Eye (tissue), 1 donor: ENCODE measurements around the gene SH3BP4.

Source experiments
- DNase-seq: peaks from one replicate; pipeline ENCODE4 v3.0.0-alpha.2; 2015

The SH3BP4 gene

DNA sequence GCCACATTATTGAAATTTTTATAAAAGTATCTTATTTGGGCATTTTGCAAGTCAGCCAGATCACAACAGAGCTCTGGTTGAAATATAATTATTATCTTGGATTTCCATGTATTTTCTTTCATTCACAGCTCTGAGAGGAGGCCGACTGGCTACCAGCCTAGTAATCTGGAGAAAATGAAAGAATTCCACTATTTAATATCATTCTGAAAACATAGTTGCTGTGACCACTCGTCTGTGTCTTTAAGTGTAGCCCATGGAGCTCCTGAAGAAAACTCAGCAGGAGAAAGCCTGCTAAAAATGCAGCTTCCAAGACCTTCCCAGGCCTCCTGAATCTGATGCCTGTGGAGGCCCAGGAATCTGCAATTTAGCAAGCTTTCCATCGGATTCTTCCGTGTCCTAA is 114.7 kb downstream of the SH3BP4 start:
- DNase-seq: peak; percentile 41

GRCh38 chr2:235066895-235067294 is 115.1 kb downstream of the SH3BP4 start:
- peak; percentile 90 for DNase-seq

- no peak for DNase-seq
These were observed 116.9 kb downstream of the SH3BP4 start for GRCh38 chr2:235068701-235069100.

- DNase-seq: no peak
These were observed 118.4 kb downstream of the SH3BP4 start for GRCh38 chr2:235070063-235070706.

- DNase-seq: peak; percentile 84
These were observed 122.1 kb downstream of the SH3BP4 start for GRCh38 chr2:235073868-235074413.

DNA sequence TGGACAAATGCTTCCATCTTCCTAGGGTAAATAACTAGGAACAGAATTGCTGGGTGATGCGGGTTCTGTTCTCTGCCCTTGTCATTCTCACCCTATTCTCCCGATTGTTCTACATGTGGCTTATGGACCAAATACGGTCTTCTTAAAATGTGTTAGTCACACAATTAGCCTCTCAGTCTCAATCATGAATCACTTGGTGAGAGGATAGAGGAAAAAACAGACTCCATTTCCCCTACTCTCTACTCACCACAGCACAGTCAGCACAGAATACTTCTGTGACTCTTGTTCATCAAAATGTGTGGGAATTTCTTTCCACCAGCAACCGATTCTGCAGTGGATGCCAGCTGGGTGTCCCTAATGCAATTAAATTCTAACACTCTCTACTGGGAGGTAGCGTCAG is 125.2 kb downstream of the SH3BP4 start:
- DNase-seq: no peak

- DNase-seq: no peak
These were observed 126.4 kb downstream of the SH3BP4 start for GRCh38 chr2:235078182-235078581.

DNA sequence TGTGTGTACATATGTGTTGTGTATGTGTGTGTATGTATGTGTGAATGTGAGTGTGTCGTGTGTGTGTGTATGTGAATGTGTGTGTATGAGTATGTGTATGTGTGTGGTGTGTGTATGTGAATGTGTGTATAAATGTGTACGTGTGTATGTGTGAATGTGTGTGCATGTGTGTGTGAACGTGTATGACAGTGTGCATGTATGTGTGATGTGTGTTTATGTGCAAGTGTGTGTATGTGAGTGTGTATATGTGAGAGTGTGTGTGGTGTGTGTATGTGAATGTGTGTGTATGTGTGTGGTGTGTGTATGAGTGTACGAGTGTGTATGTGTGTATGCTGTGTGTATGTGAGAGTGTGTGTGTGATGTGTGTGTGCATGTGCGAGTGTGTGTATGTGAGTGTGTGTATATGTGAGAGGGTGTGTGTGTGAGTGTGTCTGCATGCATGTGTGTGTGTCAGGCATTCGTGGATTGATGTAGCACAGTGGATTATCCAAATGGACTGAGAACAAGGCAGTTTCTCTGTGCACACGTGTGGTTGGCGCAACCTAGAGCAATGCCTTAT is 127.2 kb downstream of the SH3BP4 start:
- no peak for DNase-seq

GRCh38 chr2:235080101-235080500 is 128.3 kb downstream of the SH3BP4 start:
- no peak for DNase-seq

DNA sequence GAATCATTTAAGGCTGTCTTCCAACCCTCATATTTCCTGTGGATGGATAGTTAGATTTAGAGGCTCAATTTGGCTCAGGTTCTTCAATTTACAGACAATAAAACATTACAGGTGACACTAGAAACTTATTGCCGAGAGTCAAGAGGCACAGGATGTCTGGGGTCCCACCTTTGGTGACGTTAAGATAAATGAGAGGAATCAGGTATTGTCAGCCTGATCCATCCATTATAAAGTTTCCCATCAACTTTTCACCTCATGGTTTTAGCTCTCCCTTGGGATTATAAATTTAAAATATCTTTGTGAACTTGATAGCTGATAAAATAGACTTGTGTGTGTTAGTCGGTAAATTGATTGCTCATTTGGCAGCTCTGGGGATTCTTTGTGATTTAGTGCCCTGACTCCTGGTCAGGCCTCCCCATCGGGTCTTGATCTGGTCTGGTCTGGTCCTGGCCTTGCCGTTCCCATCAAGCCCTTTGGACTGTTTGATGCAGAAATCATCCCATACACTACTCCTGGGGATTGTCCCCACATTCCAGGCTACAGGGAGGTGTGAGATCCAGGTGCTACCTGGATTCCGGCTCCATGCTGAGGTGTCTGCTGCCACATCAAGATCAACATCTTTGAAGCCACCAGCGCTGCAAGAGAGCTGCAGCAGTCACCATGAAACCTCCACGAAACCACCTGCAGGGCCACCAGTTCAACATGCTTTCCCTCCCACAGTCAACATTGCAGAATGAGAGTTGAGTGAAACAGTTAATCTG is 130.9 kb downstream of the SH3BP4 start:
- no peak for DNase-seq

- no peak for DNase-seq
These were observed 132.0 kb downstream of the SH3BP4 start for GRCh38 chr2:235083822-235084221.

GRCh38 chr2:235084424-235084823 is 132.6 kb downstream of the SH3BP4 start:
- no peak for DNase-seq

GRCh38 chr2:235085476-235085875 is 133.7 kb downstream of the SH3BP4 start:
- no peak for DNase-seq

DNA sequence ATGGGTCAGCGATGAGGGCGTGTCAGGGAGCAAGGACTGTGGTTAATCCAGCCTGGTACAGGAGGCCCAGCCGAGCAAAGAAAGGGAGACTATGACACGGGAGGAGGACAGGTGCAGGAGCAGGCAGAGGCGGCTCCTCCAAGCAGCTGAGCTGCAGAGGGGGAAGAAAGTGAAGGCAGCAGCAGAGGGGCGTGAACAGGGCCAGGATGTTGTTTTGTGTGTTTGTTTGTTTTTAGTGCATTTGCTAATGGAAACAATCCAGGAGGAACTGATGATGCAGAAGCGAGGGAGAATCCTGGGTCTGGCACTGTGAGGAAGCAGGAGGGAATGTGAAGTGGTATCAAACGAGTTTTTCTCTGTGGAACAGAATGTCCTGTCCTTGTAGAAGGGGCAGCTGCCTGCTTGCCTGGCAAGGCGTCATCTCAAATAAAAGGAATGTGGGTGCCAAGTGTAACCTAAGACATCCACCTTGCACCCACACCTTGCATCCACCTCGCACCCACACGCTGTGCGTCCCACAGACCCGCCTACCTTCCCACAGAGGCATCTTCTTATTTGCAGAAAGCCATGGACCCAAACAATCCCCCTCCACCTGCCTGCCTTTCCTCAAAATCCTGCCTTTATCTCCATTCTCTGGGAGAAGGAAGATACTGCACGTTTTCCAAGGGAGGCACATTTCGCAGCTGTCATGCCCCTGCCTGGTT is 134.8 kb downstream of the SH3BP4 start:
- DNase-seq: no peak

DNA sequence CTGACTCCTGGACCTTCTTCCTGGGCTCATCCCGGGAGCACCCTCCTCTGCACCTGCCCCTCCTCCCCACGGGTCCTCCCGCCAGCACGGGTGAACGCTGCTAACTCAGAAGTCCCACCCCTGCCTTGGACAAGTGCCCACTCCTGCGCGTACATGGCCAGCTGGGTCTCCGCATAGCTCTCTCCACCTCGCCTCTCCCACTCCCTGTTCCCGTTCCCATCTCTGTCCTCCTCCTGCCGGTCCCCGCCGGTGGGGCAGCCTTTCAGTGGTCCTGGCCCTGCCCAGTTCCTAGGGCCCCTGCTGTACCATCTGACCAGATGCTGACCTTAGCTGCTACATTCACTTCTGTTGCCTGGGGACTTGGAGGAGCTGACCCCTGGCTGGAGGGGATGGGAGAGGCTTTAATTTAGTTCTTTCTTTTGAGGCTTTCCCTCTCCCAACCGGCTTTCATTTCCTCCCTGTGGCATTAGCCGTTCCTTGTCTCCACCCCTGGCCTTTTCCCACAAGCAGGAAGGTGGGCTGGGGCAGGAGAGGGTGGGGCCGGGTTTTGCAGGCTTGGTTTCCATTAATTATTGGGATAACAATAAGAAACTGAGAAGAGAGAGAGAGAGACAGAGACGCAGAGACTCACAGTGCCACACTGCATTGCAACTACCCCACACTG is 136.1 kb downstream of the SH3BP4 start:
- DNase-seq: peak; percentile 83

- DNase-seq: peak; percentile 57
These were observed 136.7 kb downstream of the SH3BP4 start for GRCh38 chr2:235088496-235088921.

- no peak for DNase-seq
These were observed 139.6 kb downstream of the SH3BP4 start for GRCh38 chr2:235091421-235091820.

GRCh38 chr2:235091983-235092382 is 140.2 kb downstream of the SH3BP4 start:
- no peak for DNase-seq

GRCh38 chr2:235092433-235093223 is 140.8 kb downstream of the SH3BP4 start:
- no peak for DNase-seq

DNA sequence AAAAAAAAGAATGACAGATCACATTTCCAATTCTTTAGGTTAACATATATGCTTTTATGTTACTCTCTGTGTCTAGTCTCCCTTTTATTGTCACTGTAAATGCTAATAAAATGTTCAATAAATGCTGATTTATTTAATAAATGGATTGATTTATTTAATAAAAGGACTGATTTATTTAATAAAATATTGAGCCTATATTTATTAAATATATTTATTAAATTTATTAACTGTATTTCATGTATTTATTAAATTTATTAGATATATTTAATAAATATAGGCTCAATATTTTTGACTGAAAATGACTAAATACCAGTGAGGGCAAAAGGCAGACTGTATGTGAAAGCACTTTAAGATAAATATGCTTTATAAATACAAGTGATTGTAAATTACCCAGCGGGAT is 142.6 kb downstream of the SH3BP4 start:
- DNase-seq: no peak

GRCh38 chr2:235095569-235095968 is 143.8 kb downstream of the SH3BP4 start:
- DNase-seq: no peak

GRCh38 chr2:235096447-235096846 is 144.6 kb downstream of the SH3BP4 start:
- no peak for DNase-seq
